Measurements from ENCODE around the gene RDM1.
"Not testable (repeated sequence)": the region's sequence is repeated elsewhere in the genome, so short reads cannot be mapped to it uniquely, and the experiment has no call there.

RDM1 gene

DNA sequence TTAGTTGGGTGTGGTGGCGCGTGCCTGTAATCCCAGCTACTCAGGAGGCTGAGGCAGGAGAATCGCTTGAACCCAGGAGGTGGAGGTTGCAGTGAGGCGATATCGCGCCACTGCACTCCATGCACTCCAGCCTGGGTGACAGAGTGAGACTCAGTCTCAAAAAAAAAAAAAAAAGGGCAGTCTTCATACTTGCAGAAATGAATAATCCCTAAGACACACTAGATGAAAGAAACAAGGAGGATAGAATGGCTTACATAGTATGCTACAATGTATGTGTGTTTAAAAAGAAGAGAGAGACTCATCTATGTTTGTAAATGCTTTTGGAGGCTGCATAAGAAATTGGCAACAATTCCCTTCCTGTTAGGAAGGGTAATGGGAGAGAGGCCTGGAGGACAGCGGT is 32.8 kb downstream of the RDM1 start:
- DNase-seq, result not testable (repeated sequence)

DNA sequence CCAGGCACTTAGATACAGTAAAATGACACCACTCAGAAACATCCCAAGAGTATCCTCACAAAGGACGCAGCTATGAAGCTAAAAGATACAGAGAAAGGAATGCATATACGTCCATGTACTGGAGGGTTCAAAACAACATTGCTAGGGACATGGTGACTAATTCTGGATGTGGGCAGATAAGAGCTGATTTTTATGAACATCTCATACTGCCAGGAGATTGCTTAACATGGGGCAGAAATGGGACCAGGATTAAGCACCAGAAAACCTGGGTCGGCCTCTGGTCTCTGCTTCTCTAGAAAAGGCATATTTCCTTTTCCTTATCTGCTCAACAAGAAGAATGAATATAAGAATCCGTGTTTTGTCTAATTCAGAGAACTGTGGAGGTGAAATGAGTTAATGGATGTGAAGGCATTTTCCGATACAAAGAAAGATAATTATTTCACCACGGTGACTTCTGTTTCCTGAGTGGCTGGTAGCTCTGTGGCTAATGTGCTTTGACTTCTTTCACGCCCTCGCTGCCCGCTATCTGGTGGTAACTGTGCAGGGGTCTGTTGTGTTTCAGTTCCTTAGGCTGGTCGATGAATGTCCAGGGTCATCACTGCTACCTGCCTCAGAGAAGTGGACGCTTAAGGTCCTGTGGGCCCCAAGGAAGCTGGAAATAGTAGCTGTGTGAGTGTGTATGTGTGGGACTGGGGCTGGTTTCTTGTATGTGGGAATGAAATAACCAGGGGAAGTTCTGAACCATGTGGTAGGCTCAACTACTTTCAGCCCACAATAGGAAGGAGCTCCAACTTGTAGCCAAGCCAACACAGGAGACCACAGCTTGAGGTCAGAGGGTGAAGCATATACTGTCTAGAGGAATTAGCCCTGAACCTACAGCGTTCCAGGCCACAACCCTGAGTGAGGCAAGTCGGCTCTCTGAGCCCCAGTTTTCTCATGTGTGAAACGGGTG is 34.7 kb downstream of the RDM1 start:
- no peak for DNase-seq

DNA sequence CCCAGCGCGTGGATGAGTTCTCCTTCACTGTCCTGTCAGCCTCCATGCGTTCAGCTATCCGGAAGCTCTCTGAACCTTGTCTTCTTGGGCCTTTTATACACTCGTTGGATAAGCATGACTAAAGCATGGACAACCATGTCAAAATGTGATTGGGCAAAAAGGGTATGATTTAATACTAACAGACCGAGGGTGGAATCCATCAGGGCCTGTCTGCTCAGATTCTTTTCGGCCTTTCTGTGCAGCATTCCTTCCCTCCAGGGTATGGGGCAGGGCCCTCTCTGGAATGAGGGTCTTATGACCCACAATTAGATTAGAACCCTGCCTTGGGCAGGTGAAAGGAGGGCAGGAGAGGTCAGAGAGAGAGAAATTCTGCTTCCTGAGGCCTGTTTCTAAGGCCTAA is 36.4 kb downstream of the RDM1 start:
- DNase-seq, result no peak

DNA sequence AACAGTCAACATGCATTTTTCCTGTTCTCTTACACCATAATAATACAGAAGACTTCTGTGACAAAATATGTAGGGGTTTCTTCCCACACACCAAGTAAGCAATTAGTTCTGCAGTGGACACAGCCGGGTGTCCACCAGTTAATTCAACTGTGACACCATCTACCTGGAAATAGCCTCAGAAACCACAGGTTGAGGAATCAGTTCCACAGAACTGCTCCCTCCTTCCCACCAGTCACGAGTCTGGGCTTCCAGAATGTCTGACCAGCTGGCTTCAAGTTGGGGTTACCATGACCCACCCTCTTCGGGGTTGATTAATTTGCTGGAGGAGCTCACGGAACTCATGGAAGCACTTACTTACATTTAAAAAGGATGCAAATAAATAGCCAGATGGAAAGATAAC is 36.8 kb downstream of the RDM1 start:
- DNase-seq, result no peak

DNA sequence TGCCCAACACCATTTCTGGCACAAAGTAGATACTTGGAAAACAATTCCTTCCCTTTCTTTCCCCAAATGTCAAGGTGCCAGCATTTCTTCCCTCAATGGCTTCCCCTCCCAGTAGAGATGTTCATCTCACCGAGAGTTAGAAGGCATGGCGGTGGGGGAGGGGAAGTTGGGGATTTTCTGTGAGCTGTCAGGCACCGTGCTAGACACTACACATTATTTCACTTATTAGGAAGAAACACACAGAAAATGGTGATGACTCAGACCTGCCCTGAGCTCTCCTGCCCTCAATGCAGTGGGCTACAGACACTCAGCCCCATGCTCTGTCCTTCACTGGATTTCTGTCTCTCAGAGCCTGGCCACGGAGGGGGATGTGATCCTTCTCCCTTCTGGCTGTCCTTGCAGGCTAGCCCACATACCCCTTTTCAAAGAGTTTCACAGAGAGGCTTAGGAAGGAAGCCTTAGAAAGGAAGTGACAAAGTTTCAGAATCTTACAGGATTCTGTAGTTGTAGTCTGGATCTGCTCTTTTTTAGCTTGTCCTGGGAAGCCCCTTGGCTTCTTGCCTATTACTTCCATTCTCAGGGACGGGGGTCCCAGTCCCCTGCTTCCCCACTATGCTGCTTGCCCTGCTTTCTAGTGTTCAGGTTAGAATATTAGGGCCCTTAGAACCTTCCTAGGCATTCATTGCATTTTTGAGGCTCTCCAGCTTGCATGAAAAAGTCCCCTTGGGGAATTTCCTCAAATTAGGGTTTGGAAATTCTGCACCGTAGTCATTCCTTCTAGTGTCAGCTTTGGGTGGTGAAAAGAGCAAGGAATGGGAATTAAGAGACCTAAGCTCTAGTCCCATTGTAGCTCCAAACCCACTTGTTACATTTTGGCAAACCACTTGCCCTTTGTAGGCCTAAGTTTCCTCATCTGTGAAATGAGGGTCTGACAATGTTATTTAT is 38.2 kb downstream of the RDM1 start:
- DNase-seq, result no peak

DNA sequence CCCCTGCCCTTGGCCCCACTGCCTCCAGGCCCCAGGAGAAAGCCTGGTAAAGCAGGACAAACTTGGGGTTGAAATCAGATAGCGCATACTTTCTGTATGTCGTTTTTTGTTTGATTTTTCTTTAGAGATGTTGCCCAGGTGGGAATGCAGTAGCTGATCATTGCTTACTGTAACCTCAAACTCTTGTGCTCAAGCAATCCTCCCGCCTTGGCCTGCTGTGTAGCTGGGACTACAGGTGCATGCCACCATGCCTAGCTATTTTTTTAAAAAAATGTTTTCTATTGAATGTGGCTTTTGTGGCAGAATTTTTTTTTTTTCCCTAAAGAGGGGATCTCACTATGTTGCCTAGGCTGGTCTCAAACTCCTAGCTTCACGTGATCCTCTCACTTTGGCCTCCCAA is 39.3 kb downstream of the RDM1 start:
- no peak for DNase-seq

DNA sequence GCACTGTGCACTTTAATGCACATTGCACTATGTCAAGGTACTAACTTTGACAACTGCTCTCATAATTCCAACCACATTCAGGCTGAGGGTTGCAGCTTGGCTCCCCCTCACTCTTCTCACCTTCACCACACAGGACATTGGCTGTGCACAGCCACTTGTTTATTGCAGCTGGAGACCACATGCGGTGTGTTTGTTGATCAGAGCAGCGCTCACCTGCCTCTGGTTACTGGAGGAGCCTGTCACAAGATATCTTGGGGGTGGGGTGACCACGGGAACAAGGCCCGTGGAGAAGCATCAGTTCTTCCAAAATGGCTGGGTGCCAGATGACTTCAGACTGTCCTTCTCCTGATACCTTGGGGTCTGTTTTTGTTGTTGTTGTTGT is 39.8 kb downstream of the RDM1 start:
- DNase-seq, result no peak

DNA sequence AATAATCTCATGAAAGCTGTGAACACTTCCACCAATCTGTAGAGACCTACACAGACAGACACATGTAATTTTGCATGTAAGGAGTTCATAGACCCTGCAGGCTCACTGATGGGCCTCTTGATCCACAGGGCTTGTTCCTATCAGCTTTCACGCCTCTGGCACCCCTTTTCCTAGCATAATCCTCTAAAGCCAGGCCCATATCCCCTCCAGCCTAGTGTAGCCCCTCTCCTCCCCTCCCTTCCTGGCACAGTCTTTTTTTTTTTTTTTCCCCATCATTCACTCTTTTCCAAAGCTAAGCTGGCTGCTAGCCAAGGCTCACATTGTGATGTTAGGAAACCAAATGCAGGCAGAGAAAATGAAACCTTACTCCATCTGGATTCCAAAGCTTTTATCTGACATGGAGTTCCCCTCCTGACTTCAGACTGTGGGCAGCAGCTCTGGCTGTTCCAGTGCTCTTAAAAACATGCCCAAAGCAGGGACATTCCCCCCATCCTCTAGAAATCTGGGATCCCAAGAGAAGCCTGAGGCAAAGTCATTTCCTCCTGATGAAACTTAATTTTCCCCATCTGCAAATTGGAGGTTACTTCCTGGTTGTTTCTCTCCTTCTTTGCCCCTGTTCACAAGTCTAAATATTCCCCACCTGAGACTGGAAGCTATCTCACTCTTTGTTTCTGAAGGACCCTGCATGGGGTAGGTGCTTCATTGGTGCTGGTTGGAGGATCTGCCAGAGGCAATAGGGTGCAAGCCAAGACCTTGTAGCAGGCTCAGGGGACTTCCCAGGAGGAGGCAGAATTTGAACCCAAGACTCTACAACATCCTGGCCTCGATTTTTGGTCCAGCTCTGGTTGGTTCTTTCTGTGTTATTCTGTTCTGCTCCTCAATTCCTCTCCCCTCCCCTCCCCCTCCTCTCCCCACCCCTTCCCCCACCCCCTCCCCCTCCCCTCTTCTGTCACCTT is 40.5 kb downstream of the RDM1 start:
- peak; percentile 88 for DNase-seq

DNA sequence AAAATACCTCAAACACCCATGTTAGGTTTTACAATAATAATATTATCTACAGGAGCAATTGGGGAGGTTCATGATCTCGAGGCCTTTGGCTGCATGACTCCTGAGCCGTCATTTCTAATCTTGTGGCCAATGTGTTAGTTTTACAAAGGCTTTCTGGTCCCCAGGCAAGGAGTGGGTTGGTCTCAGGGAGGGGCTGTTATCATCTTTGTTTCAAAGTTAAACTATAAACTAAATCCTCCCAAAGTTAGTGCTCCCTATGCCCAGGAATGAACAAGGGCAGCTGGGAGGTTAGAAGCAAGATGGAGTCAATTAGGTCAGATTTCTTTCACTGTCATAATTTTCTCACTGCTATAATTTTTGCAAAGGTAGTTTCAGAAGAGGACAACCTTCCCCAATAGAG is 41.3 kb downstream of the RDM1 start:
- no peak for DNase-seq

DNA sequence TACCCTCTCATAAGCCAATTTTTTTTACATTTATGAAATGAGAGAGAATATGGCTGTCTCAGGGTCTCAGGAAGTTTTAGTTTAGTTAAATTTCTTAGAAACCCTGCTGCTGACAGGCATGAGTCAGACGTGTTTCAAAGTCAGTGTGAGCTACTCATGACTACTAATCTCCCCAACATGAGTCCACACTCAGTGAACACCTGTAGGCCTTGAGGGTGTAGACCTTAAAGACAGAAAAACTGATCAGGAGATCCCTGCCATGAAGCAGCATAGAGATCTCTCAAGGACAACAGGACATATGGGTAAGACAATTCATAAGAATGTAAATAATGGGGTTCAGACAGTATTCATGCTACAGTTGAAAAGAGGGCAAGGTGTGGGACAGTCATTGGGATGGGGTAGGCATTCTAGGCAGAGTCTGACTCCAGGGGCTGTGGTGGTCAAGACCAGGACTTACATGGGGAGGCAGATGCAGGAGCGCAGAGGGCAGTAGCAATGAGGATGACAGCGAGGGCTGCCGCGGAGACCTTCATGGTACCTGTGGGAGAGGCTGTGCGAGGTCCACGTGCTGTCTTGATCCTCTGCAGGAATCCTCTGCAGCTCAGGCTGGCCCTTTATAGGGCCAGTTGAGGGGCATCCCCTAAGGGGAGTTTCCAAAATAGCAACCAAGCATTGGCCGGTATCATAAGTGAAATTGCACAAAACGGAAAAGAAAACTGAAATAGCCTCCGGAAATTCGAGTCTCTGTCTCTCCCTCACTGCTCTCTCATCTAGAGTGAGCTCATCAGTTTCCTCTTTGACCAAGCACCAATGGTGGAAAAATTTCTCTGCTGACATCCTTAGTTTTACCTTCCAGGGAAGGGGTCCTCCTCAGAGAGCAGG is 50.6 kb downstream of the RDM1 start, which contains the start of gene CCL5:
Gene CCL5, minus strand, starts transcription at position 588 of the 882 bp plus-strand sequence.
- no peak for DNase-seq

DNA sequence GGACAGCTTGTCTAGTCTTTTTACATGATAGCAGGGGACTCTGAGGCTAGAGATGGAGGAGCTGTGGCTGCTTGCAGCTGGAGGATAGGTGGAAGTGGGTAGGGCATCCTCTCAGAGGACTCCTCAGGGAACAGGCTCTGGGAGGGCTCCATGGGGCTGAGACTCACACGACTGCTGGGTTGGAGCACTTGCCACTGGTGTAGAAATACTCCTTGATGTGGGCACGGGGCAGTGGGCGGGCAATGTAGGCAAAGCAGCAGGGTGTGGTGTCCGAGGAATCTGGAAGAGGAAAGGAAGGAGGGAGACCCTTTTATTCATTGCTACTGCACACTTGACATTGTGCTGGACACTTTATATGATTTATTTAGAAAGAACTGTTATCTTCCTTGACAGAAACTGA is 52.2 kb downstream of the RDM1 start:
- no peak for DNase-seq

DNA sequence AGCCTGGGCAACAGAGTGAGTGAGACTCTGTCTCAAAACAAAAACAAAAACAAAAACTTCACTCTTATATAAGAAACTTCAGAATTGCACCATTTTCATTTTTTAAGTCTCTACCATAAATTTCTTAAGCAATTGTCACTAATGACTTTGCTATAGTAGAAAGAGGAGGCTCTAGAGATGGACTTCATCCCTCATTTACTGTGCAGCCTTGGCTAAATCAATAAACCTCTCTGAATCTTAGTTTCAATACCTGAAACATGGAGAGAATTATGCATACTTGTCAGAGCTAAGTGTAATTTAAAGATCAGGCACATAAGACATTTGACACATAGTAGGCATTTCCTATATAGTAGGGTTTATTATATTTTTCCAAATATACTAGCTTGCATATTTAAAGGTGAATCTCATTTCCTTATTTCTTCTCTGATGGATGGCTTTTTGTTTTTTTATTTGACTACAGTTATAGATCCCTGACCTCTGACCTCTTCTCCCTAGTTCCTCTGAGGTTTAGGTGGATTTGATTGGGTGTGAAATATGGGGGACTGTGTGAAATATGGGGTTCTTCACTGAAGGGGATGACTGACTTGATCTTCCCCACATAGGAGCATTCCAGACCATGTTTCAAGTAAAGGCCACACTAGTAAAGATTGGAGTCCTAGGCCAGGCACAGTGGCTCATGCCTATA is 53.1 kb downstream of the RDM1 start:
- DNase-seq, result no peak

DNA sequence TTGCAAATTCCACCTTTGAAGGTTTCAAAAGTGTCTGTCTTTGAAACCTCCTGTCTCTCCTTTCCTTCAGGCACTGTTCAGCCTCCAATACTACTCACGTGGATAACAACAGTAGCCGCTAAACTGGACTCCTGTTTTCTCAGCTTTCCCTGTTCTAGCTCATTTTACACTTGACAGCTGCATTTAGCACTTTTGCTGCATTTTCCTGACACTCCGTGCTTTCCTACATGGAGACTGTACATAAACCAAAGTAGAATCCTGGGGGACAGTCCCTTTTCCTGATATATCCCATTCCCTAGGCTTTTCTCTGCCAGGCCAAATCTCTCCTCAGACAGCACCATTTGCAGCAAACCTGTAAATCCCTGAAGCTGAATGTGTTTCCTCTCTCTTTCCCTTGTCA is 54.0 kb downstream of the RDM1 start:
- DNase-seq, result no peak

DNA sequence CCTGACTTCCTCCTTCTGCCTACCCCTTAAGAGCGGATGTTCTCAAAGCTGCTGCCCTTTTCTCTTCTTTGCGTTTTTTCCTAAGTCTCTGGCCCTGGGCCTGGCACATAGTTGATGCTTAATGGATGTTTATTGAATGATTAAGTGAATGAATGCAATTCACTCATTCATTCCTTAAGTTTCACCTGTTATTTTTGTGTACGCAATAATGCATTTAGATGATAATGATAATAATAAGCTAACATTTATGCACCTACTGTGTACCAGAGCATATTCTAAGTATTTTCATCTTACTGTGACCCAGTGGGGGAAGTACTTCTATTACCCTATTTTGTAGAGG is 54.8 kb downstream of the RDM1 start:
- DNase-seq, result no peak

DNA sequence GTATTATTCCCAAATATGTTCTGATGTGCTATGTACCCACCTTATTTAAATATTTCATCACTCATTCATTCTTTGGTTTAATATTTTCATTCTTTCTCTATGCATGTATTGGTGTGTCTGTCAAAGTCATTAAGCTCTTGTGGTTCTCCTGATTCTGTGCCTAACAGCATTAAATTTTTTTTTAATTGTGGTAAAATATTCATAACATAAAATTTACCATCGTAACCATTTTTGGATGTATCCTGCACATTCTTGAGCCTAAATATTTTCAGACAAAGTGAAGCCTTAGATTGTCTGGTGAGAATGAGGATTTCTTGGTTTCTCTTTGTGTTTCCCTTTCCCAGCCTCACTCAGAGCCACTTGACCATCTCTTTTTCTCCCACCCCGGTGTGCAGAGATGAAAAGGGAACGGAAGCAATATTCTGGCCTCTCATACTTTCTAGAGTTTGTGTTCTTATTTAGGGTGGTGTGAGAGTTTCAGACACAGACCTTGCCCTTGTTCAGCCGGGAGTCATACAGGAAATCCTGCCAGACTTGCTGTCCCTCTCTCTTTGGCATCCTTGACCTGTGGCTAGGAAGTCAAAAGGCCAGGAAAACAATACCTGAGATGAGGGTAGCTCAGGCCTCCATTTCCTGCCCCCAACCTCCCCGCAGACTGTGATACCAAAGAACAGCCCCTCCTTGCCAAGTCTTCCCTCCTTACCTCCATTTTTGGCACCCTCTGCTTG is 55.3 kb downstream of the RDM1 start:
- DNase-seq, result no peak

DNA sequence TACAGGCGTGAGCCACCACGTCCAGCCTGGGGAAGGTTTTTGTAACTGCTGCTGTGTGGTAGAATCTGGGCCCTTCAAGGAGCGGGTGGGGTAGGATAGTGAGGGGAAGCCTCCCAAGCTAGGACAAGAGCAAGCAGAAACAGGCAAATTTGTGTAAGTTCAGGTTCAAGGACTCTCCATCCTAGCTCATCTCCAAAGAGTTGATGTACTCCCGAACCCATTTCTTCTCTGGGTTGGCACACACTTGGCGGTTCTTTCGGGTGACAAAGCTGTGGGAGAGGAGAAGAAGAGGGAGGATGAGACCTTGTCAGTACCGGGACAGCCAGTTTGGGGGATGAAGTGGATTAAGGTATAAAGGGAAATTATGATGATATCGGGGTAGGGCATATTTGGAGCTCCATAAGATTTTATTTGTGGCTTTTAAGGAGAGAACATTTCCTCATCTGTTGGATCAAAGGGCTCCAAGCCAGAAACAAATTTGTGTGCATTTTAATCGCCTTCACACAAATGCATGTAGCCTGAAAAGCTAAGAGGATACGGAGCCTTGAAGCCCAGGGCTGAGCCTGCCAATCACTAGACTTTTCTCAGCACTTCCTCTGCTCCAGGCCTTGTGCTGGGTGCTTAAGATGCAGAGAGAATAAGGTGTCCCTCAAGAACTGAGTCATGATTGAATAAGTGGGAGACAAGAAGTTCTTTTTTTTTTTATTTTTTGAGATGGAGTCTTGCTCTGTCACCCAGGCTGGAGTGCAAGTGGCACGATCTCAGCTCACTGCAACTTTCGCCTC is 58.2 kb downstream of the RDM1 start:
- no peak for DNase-seq

DNA sequence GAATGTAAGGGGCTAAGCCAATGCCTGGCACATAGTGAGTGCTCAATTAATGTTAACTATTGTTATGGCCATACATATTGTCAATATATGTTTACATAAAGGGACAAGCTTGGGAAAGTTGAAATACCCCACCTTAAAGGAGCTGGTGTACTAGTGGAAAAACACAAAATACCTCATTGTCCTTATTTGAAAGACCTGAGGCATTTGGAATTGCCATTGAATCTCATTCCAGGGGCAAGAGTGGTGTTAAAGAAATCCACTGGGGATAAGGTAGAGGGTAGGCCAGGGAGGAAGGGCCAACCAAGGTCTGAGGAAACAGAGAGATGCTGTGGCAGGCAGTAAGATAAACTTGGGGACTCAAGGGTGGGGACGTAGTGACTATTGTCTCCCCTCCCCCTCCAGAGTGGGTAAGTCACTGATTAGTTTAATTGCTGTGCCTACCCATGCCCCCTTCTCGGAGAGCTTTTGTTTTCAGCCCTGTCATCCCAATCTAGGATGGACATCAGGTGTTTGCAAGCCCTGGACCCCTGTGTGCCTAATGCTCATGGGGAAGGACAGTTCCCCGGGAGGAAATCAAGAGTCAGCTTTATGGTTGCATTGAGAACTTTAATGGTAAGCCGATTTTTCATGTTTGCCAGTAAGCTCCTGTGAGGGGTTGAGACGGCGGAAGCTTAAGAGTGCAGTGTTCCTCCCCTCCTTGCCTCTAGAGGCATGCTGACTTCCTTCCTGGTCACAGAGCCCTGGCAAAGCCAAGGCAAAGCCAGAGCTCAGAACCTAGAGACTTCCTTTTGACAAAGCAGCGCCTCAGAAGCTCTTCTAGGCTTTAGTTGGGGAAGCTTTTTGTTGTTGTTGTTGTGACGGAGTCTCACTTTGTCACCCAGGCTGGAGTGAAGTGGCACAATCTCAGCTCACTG is 59.4 kb downstream of the RDM1 start:
- DNase-seq, result no peak

DNA sequence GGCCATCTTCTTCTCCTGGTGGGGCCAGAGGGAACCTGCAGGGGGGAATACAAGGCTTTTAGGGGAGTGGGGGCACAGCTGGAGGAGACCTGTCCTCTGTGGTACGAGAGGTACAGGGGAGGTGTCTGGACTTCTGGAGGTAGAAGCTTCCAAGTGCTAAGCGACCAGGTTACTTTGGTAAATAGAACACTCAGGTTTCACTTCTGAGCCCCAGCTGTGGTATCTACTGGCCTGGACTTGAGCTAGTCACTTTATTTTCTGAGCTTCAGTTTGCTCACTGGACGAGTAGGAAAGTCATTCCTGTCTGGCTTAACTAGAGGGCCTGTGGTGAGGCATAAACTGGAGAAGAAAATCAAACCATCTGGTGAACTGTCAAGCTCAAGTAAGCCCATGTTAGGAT is 61.8 kb downstream of the RDM1 start, which contains the start of gene HEATR9:
Gene HEATR9, minus strand, starts transcription at position 155 of the 400 bp plus-strand sequence. Its CDS starts 149 bp downstream, at position 6.
- DNase-seq, result no peak

Data from eye (tissue), 1 donor.